ENCODE data around the gene SSH2.
"Not testable (repeated sequence)": the region's sequence is repeated elsewhere in the genome, so short reads cannot be mapped to it uniquely, and the experiment has no call there.

Gene SSH2, protein sequence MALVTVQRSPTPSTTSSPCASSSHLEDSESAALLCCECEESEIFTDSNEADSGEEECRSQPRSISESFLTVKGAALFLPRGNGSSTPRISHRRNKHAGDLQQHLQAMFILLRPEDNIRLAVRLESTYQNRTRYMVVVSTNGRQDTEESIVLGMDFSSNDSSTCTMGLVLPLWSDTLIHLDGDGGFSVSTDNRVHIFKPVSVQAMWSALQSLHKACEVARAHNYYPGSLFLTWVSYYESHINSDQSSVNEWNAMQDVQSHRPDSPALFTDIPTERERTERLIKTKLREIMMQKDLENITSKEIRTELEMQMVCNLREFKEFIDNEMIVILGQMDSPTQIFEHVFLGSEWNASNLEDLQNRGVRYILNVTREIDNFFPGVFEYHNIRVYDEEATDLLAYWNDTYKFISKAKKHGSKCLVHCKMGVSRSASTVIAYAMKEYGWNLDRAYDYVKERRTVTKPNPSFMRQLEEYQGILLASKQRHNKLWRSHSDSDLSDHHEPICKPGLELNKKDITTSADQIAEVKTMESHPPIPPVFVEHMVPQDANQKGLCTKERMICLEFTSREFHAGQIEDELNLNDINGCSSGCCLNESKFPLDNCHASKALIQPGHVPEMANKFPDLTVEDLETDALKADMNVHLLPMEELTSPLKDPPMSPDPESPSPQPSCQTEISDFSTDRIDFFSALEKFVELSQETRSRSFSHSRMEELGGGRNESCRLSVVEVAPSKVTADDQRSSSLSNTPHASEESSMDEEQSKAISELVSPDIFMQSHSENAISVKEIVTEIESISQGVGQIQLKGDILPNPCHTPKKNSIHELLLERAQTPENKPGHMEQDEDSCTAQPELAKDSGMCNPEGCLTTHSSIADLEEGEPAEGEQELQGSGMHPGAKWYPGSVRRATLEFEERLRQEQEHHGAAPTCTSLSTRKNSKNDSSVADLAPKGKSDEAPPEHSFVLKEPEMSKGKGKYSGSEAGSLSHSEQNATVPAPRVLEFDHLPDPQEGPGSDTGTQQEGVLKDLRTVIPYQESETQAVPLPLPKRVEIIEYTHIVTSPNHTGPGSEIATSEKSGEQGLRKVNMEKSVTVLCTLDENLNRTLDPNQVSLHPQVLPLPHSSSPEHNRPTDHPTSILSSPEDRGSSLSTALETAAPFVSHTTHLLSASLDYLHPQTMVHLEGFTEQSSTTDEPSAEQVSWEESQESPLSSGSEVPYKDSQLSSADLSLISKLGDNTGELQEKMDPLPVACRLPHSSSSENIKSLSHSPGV (N-terminal part only)

DNA sequence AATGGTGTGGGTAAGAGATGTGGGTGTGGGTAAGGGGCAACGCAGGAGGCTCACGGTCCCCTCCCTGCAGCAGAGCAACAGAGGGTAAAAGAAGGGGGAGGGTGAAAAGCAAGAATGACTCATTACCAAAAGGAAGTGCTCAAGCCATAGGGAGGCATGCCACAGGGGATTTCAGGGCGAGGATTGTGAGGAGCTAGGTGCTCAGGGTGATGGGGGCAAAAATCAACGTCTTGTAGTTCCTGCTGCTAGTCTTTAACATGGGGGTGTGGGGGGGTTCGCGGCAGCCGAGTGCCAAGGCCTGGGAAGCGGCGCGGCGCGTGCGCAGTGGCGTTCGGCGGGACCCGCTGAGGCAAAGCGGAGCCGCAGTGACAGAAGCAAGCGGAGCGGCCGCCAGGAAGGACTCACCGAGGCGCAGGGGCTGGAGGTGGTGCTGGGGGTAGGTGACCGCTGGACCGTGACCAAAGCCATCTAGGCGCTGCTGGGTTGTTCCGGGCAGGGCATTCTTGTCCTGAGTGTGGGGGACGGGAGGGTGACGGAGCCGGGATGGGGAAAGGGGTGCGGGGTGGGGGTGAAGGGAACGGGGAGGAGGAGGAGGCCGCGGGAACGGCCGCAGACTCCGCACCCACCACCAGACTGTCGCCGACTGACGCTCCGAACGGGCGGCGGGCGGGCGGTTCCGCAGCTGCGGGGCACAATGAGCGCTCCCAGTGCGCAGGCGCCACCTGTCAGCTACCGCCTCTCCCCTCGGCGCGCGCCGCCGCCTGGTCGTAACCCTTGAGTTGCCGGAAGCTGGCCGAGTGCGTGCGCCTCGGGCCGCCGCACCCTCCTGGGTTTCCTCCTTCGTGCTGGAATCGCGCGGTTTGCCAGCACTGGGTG, at the start of gene SSH2:
Gene SSH2, minus strand, starts transcription at position 696 of the 876 bp plus-strand sequence. Its CDS starts 228 bp downstream, at position 468.
- peak; percentile 92 for DNase-seq

DNA sequence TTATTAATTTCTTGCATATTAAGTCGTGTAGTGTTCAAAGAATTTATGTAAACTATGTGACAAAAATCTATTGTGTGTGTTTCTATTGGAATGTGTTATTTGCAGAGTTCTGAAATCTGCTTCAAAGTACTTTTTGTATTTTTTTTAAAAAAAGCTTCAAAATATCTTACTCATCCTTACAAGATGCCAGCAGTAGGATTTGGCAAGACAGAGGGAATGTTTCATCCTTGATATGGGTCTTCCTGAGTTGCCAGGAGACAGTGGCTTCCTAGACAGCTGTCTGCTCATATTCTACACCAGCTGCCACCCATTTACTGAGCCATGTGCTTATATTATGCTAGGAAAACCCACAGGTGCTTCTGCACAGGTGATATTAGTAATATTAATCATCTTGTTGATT, 47.8 kb upstream of the SSH2 start:
- peak; percentile 4 for DNase-seq

DNA sequence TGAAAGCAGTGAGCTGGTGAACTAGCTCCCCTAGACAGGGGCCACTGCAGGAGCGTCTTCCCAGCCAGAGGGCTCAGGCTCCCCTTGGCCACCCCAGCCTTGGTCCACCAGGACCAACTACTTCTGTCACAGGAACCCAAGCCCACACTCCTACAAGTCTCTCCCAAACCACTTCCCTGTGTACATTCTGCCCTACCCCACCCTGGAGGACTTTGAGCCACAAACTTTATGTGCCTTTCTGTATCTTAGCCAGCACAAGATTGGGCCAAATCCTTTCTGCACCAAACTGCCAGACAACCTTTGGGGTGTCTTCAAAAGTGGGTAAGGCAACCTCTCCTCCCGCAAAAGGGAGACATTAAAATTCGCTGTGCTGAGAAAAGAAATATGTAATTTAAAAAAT, 43.0 kb upstream of the SSH2 start:
- no peak for DNase-seq

DNA sequence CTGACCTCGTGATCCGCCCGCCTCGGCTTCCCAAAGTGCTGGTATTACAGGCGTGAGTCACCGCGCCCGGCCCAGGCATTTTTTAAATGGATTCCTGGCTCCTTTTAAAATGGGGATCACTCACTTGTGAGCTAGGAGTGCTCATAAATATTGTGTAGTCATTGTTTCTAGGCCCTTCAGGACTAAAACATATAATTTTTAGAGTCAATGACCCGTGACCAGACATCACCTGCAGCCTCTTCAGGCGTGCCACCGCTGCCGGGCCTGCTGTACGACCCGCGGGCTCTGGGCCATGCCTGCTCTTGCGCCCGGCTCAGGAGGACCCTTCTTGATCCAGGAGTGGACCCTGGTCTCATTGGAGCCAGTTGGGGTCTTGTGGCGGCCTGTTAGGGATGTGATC, 42.2 kb upstream of the SSH2 start:
- DNase-seq, result peak; percentile 96

DNA sequence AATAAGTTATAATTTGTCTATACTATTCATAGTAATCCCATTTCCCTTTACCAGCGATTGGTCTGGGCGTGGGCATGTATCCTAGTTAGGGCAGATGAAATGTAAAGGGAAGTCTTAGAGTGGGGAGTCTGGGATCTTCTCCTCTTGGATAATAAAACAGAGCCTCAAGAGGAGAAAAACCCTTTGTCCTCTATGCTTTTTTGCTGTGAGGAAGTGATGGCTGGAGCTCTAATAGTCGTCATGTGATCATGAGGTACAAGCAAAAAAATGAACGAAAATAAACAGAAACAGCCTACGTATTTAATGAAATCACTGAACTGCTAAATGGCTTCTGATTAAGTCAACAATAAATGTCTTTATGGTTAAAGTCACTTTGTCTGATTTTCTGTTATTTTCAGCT, 38.2 kb upstream of the SSH2 start:
- no peak for DNase-seq

DNA sequence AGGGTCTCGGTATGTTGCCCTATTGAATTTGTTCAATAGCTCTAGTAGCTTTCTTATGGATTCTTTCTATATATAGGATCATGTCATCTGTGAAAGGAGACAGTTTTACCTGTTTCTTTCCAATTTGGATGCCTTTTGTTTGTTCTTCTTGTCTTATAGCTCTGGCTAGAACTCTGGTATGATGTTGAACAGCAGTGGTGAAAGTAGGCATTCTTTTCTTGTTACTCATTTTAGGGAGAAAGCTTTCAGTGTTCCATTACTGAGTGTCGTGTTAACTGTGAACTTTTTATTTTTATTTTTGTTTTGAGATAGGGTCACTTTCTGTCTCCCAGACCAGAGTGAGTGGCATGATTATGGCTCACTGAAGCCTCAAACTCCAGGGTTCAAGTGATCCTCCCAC, 32.6 kb upstream of the SSH2 start:
- DNase-seq, result no peak

DNA sequence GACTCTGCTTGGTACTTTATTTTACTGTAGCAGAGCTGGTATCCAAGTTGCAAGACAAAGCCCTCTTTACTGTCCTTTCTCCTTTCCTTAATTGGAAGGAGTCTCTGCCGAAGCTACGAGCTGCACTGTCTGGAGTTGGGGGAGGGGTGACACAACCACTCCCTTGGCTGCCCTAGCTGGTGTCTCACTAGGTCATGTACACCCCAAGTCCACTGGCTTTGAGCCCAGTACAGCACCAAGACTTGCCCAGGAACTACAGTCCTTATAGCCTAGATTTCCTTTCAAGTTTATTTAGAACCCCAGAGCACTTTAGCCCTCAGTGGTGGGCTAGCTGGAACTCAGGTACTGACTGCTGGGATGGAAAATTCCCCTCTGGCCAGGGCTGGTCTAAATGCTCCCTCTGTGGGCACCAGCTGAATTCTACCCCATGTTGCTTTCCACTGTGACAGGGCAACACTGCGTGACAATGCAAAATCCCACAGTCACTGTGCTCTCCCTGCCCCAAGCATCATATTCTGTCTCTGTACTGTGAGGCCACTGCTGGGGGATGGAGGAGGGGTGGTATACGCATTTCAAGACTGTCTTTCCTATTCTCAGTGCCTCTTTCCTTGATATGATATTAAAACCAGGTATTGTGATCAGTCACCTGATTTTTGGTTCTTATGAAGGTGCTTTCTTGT, 29.8 kb upstream of the SSH2 start:
- DNase-seq, result no peak

DNA sequence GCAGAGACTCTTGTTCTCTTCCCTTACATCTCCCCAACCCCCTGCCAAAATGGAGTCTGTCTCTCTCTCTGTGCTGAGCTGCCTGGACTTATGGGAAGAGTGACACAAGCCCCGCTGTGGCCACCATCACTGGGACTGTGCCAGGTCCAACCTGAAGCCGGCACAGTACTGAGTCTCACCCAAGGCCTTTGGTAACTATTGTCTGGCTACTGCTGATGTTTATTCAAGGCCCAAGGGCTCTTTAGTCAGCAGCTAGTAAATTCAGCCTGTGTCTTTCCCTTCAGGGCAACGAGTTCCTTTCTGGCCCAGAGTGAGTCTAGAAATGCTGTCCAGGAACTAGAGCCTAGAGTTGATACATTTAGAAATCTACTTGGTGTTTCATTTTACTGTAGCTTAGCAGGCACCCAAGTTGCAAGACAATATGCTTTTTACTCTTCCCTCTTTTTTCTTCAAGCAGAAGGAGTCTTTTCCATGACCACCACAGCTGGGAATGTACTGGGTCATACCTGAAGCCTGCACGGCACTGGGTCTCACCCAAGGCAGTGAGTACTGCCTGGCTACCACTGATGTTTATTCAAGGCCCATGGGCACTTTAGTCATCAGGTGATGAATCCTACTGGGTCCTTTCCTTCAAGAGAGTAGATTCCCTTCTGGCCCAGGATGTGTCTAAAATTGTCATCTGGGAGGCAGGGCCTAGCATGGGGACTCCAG, 29.1 kb upstream of the SSH2 start:
- DNase-seq, result no peak

DNA sequence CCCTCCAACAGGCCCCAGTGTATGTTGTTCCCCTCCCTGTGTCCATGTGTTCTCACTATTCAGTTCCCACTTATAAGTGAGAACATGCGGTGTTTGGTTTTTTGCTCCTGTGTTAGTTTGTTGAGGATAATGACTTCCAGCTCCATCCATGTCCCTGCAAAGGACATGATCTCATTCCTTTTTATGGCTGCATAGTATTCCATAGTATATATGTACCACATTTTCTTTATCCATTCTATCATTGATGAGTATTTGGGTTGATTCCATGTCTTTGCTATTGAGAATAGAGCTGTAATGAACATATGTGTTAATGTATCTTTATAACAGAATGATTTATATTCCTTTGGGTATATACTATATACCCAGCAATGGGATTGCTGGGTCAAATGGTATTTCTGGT, 27.5 kb upstream of the SSH2 start:
- DNase-seq, result not testable (repeated sequence)

DNA sequence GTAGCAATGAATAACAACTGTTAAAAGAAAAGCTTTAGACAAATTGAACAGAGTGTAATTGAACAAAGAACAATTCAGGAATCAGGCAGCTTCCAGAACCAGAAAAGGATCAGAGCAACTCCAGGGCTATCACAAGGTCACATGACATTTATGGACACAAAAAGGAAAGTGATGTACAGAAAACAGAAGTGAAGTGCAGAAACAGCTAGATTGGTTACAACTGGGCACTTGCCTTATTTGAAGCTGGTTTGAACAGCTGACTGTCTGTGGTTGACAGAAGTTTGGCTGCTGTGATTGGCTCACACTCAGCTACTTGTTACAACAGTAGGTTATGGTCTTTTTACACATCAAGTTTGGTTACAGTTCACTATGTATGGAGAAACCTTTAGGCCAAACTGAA, 26.2 kb upstream of the SSH2 start:
- DNase-seq, result no peak

DNA sequence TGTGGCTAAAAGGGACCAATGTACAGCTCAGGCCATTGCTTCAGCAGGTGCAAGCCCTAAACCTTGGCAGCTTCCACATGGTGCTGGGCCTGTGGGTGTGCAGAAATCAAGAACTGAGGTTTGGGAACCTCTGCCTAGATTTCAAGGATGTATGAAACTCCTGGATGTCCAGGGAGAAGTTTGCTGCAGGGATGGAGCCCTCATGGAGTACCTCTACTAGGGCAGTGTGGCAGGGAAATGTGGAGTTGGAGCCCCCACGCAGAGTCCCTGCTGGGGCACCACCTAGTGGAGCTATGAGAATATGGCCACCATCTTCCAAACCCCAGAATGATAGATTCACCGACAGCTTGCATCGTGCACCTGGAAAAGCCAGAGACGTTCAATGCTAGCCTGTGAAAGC, 24.4 kb upstream of the SSH2 start:
- DNase-seq, result no peak

DNA sequence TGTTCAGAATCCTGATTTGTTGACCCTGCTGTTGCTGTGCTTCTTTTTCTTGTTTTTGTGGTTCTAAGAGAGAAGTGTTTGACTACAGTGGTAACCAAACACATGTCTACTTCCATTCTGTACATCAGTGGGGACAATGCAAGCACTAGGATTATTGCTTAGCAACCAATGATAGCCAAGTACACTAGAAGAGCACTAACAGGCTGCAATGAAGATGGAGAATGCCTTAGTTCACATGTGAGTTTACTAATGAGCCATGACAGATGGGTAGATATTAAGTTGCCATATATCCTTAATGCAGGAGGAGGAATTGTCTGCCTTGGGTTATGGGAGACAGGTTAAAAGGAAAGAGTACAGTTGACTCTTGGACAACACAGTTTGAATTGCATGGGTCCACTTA, 19.7 kb upstream of the SSH2 start:
- no peak for DNase-seq

DNA sequence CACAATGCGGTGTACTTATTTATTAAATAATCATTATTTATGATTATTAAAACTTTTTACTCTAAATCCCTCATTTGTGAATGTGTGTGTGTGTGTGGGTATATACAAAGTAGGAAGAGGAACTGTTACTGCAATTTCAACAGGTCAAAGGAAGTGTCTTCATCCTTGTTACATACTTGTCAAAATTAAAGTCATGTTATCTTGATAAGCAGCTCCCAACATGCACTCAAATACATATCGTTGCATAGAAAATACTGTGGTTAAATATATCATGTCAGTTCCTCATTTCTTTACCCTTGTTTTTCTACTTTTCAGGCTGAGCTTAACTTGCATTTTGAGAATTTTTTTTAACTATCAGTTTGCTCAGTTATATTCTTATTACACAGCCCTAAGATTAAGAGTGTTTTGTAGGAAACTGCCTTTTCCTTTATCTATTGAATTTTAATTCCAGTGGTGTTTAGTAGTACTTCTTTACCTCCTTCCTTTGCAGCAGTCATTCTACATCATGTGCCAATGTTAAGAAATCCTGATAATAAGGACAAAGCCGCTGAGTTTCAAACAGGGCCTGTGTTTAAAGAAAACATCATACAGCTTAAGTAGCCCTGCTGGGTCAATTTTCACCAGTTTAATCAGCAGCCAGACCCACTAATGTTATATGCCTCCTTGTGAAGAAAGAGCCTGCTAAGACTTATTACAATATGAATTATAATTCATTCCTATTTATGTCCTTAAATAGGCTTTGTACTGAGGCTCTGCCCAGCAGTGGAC, 18.6 kb upstream of the SSH2 start:
- no peak for DNase-seq

DNA sequence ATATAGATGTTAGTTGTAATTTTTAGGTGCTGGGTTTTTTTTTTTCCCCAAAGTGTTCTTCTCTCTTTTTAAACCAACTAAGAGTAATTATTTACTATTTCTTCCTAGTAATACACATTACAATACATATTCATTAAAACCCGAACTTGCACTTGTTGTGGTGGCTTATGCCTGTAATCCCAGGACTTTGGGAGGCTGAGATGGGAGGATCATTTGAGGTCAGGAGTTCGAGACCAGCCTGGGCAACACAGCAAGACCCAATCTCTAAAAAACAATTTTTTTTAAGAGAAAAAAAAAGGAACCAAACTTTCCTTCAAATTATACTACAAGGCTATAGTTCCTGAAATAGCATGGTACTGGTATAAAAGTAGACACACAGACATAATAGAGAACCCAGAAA, 15.3 kb upstream of the SSH2 start:
- no peak for DNase-seq

DNA sequence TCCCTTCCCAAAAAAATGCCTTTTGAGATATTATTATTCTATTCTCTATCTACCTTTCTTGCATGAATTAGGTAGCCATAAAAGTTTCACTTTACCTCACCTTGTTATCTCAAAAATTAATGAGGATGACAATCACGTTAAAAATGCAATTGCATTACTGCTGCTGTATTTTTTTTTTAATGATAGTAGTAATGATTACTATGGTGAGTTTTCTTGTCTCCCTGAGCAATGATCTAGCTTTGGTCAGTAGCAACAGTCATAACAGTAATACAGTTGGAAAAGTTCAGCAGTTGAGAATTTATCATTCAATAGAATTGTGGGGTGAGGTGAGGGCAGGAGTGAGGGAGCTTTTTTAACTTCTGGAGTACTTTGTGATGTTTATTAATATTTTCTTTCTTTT, 11.3 kb upstream of the SSH2 start, which contains the start of gene EFCAB5:
Gene EFCAB5, plus strand, starts transcription at position 301 of the 400 bp plus-strand sequence. CDS start 163 bp downstream, outside the sequence.
- DNase-seq, result no peak

DNA sequence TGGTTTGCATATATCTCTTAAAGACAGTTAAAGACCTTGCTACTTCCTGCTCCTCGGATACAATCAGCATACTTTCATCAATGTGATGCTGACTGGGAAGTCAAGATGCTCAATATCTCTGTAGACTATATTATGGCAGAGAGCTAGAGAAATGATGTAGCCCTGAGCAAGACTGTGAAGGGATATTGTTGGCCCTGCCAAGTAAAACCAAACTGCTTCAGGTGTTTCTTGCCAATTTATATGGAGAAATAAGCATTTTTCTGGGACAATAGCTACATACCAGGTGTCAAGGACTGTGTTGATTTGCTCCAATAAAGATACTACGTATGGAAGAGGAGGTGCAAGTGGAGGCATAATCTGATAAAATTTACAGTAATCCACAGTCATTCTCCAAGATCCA, 6.7 kb upstream of the SSH2 start:
- no peak for DNase-seq

DNA sequence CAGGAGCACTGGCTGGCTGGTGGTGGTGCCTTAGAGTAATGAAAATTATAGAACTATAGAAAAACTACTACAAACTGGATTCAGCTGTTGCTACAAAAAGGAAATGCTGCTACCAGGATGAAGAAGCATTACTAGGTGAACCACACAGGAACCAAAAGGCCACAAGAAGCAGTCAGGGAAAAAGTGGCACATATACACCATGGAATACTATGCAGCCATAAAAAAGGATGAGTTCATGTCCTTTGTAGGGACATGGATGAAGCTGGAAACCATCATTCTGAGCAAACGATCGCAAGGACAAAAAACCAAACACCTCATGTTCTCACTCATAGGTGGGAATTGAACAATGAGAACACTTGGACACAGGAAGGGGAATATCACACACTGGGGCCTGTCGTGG, 5.9 kb upstream of the SSH2 start:
- DNase-seq, result not testable (repeated sequence)

DNA sequence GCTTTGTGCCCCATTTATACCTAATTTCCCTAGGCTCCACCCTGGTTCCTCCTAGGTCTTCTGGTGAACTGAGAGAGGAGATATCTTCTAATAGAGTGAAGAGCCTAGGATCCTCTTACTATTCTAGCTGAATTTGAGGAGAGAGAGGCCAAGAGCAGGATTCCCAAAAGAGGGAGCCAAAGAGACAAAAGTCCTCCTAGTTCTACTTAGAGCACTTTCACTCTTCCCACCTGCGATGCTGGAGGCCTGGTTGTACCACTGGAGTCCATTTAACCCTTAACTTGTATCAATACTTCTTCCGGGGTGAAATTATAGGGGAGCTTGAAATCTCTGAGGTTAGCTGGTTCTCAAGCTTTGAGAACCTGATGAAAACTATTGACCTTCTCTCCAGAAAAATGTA, 3.4 kb upstream of the SSH2 start:
- DNase-seq, result peak; percentile 13

DNA sequence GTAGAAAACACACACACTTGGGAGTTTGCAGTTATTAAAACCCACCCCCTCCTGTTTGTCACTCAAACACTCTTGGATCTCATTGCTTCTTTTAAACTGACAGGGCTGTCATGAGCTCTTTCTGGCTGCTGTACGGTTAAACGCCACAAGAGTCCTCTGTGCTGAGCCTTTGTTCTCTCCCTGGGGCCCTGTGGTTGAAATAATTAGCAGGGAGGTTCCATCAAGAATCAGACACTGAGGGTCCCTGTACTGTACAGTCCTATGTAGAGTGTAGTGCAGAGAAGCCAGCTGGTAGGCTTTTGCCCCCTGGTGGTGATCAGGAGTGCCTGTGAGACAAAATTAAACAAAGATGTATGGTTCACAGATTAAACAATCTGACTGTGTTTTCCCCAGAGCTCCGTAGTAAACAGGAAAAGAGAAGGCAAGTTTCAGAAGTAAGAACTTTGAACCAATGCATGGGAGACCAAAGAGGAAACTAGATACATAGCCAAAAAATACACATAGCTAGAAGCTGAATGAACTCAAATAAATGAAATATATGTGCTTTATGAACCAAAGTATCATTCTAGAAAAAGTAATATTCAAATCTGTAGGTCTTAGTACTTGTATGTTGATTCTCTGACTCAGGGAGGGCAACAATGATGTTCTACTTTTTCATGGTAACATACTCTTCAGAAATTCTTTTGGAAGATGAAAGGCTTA, 1.4 kb upstream of the SSH2 start:
- peak; percentile 97 for DNase-seq
